Measurements from ENCODE around the gene GMDS. TPM values are rescaled to one million over a fixed set of nuclear protein-coding genes. Genes with fewer than 3 reads are reported as not detected.
A peak's percentile ranks its signal among the peaks of the same experiment; 100 is the strongest.

The GMDS gene
- total and polyA plus RNA-seq, 2 of the 8 experiments (the other 6 are each of a cell fraction or from before 2014, with no cell fraction given), result 16.8 to 50.0 TPM

DNA sequence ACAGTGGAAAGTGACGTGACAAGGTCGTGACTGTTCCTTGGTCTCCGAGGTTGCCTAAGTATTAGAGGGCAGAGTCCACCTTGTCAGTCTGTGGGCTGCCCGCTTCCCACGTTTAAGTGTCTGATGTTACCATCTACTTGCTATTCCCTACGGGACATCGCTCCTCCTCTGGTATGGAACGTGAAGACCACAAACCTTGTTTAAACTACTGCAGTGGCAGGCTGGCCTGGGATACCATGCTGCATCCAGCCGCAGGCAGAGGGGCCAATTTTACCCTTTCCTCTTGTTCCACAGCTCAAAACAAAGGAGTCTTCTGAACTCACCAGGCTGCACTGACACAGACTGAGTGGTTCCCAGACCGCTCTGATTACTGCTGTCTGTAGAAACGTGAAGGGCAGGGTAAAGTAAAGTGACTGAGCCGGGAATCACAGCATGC lies 359.8 kb downstream of the GMDS start:
- DNase-seq (ENCODE audit: low read depth in 1 of 2, low spot score in 2 of 2), result no peak
- TF ChIP-seq JUND (IDR thresholded peaks at IDR 0.05; ENCODE audit: low read length) (no peak), RBBP5 (IDR thresholded peaks at IDR 0.05; ENCODE audit: borderline replicate concordance, low read depth, low read length) (no peak), SP4 (IDR thresholded peaks at IDR 0.05; ENCODE audit: low read length) (no peak), PHF8 (conservative IDR thresholded peaks at IDR 0.05; ENCODE audit: low read depth, low read length) (no peak), ASH2L (IDR thresholded peaks at IDR 0.05; ENCODE audit: low read length) (no peak), ZNF274 (IDR thresholded peaks at IDR 0.05; ENCODE audit: borderline replicate concordance, extremely low read depth, low read length) (no peak), SRF (IDR thresholded peaks at IDR 0.05; ENCODE audit: low read depth, low read length) (no peak), POLR2A (IDR thresholded peaks at IDR 0.05; ENCODE audit: control extremely low read depth in 1 of 2, low read depth in 2 of 2, low read length in 2 of 2) (no peak)
- TF ChIP-seq, protein P1, sequence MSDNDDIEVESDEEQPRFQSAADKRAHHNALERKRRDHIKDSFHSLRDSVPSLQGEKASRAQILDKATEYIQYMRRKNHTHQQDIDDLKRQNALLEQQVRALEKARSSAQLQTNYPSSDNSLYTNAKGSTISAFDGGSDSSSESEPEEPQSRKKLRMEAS (IDR thresholded peaks at IDR 0.05), result no peak
- TF ChIP-seq, protein P2, sequence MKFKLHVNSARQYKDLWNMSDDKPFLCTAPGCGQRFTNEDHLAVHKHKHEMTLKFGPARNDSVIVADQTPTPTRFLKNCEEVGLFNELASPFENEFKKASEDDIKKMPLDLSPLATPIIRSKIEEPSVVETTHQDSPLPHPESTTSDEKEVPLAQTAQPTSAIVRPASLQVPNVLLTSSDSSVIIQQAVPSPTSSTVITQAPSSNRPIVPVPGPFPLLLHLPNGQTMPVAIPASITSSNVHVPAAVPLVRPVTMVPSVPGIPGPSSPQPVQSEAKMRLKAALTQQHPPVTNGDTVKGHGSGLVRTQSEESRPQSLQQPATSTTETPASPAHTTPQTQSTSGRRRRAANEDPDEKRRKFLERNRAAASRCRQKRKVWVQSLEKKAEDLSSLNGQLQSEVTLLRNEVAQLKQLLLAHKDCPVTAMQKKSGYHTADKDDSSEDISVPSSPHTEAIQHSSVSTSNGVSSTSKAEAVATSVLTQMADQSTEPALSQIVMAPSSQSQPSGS (IDR thresholded peaks at IDR 0.05; ENCODE audit: low read length), result no peak
- TF ChIP-seq, protein P3, sequence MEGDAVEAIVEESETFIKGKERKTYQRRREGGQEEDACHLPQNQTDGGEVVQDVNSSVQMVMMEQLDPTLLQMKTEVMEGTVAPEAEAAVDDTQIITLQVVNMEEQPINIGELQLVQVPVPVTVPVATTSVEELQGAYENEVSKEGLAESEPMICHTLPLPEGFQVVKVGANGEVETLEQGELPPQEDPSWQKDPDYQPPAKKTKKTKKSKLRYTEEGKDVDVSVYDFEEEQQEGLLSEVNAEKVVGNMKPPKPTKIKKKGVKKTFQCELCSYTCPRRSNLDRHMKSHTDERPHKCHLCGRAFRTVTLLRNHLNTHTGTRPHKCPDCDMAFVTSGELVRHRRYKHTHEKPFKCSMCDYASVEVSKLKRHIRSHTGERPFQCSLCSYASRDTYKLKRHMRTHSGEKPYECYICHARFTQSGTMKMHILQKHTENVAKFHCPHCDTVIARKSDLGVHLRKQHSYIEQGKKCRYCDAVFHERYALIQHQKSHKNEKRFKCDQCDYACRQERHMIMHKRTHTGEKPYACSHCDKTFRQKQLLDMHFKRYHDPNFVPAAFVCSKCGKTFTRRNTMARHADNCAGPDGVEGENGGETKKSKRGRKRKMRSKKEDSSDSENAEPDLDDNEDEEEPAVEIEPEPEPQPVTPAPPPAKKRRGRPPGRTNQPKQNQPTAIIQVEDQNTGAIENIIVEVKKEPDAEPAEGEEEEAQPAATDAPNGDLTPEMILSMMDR (IDR thresholded peaks at IDR 0.05; ENCODE audit: control extremely low read depth in 1 of 3, insufficient read depth in 1 of 3, low read depth in 1 of 3, low read length in 3 of 3), result no peak

More for the DNA sequence above, 359.8 kb downstream of the GMDS start:
- no peak overlapping the region for H2BK120ac ChIP-seq (replicated peaks; ENCODE audit: low read depth, low read length)
- no peaks in the 10 kb centered on the region for H3K79me2 ChIP-seq (ENCODE audit: control insufficient read depth in 1 of 2, insufficient read depth in 2 of 2, low read length in 2 of 2)
- no peak overlapping the region for H3K56ac ChIP-seq (replicated peaks; ENCODE audit: insufficient read length, low read depth, low read length)
- no peak overlapping the region for H3K4ac ChIP-seq (replicated peaks; ENCODE audit: insufficient read length, low read depth, low read length)
- no peak overlapping the region for H4K8ac ChIP-seq (ENCODE audit: extremely low read depth, insufficient read depth, low read length)
- H4K5ac ChIP-seq (ENCODE audit: insufficient read length, low read depth, low read length), result no peak overlapping the region
- no peak overlapping the region for H3K27ac ChIP-seq (ENCODE audit: low read depth, low read length)
- POLR2A ChIA-PET (ENCODE audit: partially characterized antibody), result no interaction called here
- H2BK12ac ChIP-seq (ENCODE audit: low read depth, low read length), result 0 out of 2 replicates have a peak overlapping the region, but pooled peaks have one; percentile 9
- no peak overlapping the region for H3K4me3 ChIP-seq (ENCODE audit: extremely low read depth in 1 of 4, insufficient read depth in 2 of 4, low read depth in 3 of 4, low read length in 4 of 4)
- no peak overlapping the region for H2AK5ac ChIP-seq (ENCODE audit: low read depth, low read length)
- FAIRE-seq, result no peak
- 84% methylated on average over 12 of the region's 12 CpGs; no CpG with 5 or more reads in 1 of the 2 experiments for WGBS, 2 experiments (ENCODE audit: extremely low coverage in 1 of 2, insufficient coverage in 1 of 2, insufficient read length in 1 of 2, insufficient replicate concordance in 2 of 2, low coverage in 1 of 2, low lambda C conversion rate in 2 of 2, missing lambda C conversion rate in 1 of 2)
- no peak overlapping the region for H3K23ac ChIP-seq (ENCODE audit: insufficient read length)
- H4K20me1 ChIP-seq (replicated peaks in 1 of 2; ENCODE audit: control insufficient read depth in 1 of 2, insufficient read depth in 2 of 2, low read length in 2 of 2), result no peaks in the 10 kb centered on the region
- H2BK5ac ChIP-seq (ENCODE audit: low read depth, low read length), result no peak overlapping the region
- H2BK20ac ChIP-seq (ENCODE audit: low read length), result no peak overlapping the region
- no peak overlapping the region for H3K9ac ChIP-seq (replicated peaks in 1 of 4; ENCODE audit: extremely low read depth in 1 of 4, low read depth in 3 of 4, low read length in 3 of 4)
- no peaks in the 10 kb centered on the region for H3K36me3 ChIP-seq (ENCODE audit: control insufficient read depth in 2 of 4, insufficient read depth in 4 of 4, low read length in 3 of 4)
- no peak overlapping the region for H4K91ac ChIP-seq (replicated peaks; ENCODE audit: insufficient read length, low read length)
- no peak overlapping the region for H3K14ac ChIP-seq (ENCODE audit: insufficient read length)
- no peak overlapping the region for H2BK15ac ChIP-seq (ENCODE audit: low read length)
- H3K9me3 ChIP-seq (ENCODE audit: insufficient read depth in 2 of 2, low read depth in 1 of 2, low read length in 1 of 2), result no peaks in the 10 kb centered on the region
- H3K4me2 ChIP-seq (ENCODE audit: insufficient read depth in 1 of 2, low read depth in 2 of 2, low read length in 2 of 2), result no peak overlapping the region
- no peaks in the 10 kb centered on the region for H3K4me1 ChIP-seq (replicated peaks in 1 of 4; ENCODE audit: control insufficient read depth in 3 of 4, insufficient read depth in 4 of 4, low read length in 3 of 4)
- no peak overlapping the region for H3K18ac ChIP-seq (ENCODE audit: extremely low read depth, low read length)
- H3K79me1 ChIP-seq (ENCODE audit: low read depth, low read length), result no peaks in the 10 kb centered on the region
- CTCF ChIA-PET (ENCODE audit: partially characterized antibody), result no interaction called here
- H2AFZ ChIP-seq (ENCODE audit: low read length), result no peak overlapping the region
- H3K27me3 ChIP-seq (replicated peaks in 1 of 4; ENCODE audit: control insufficient read depth in 3 of 4, extremely low read depth in 1 of 4, insufficient read depth in 3 of 4, low read length in 3 of 4), result no peaks in the 10 kb centered on the region
- H3K23me2 ChIP-seq (ENCODE audit: low read depth, low read length), result no peaks in the 10 kb centered on the region
